Prostate gland (tissue), 2 donors: ENCODE results near the gene SPC24.

Experiments
- POLR2A ChIP-seq: fragments of 450-650 bp; IDR thresholded peaks from one replicate; pipeline ENCODE4 v1.6.1; 2016; ENCODE audit warnings: antibody characterized with exemption, mild to moderate bottlenecking
- POLR2AphosphoS5 ChIP-seq: sonication (generic); formaldehyde crosslinking; IDR thresholded peaks from one replicate; pipeline ENCODE4 v1.6.1; 2017; ENCODE audit warnings: antibody characterized with exemption
- TF ChIP-seq, protein P1 (sequence below), 4 experiments: fragments of 200-600 bp in 2 of 4; fragments of 450-650 bp in 2 of 4; sonication (generic) in 2 of 4; IDR thresholded peaks; 1 replicate in 3 of 4; 2 replicates in 1 of 4; pipeline ENCODE4 v1.5.1; 2016 to 2019; ENCODE audit warnings: antibody characterized with exemption in 4 of 4, mild to moderate bottlenecking in 2 of 4, moderate library complexity in 2 of 4

DNA sequence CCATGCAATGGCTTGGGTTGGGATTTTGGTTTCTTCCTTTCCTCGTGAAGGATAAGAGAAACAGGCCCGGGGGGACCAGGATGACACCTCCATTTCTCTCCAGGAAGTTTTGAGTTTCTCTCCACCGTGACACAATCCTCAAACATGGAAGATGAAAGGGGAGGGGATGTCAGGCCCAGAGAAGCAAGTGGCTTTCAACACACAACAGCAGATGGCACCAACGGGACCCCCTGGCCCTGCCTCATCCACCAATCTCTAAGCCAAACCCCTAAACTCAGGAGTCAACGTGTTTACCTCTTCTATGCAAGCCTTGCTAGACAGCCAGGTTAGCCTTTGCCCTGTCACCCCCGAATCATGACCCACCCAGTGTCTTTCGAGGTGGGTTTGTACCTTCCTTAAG is 24.1 kb downstream of the SPC24 start:
- TF ChIP-seq, protein P1, sequence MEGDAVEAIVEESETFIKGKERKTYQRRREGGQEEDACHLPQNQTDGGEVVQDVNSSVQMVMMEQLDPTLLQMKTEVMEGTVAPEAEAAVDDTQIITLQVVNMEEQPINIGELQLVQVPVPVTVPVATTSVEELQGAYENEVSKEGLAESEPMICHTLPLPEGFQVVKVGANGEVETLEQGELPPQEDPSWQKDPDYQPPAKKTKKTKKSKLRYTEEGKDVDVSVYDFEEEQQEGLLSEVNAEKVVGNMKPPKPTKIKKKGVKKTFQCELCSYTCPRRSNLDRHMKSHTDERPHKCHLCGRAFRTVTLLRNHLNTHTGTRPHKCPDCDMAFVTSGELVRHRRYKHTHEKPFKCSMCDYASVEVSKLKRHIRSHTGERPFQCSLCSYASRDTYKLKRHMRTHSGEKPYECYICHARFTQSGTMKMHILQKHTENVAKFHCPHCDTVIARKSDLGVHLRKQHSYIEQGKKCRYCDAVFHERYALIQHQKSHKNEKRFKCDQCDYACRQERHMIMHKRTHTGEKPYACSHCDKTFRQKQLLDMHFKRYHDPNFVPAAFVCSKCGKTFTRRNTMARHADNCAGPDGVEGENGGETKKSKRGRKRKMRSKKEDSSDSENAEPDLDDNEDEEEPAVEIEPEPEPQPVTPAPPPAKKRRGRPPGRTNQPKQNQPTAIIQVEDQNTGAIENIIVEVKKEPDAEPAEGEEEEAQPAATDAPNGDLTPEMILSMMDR (IDR thresholded peaks at IDR 0.05) = no peak
- TF ChIP-seq POLR2A (no peak), POLR2AphosphoS5 (no peak)
